Mammary epithelial cell (primary cell): ENCODE results near the gene CRTC2.

Experiments used
- EZH2 ChIP-seq: IDR thresholded peaks from 2 replicates; pipeline ENCODE4 v1.6.1; 2012; ENCODE audit warnings: low read length, inconsistent platforms, borderline replicate concordance
- TF ChIP-seq, protein P1 (sequence below), 2 donors: IDR thresholded peaks in 1 of 2; conservative IDR thresholded peaks in 1 of 2; 2 replicates each; pipeline ENCODE4 v1.5.1; 2011 to 2012; ENCODE audit warnings: inconsistent platforms in 2 of 2, low read length in 2 of 2, mild to moderate bottlenecking in 2 of 2, control low read depth in 1 of 2, low read depth in 1 of 2; ENCODE audit not compliant: insufficient read depth in 1 of 2; ENCODE audit errors: extremely low read depth in 1 of 2

GRCh38 chr1:153954826-153955225 is 3.6 kb downstream of the CRTC2 start:
- TF ChIP-seq, protein P1, sequence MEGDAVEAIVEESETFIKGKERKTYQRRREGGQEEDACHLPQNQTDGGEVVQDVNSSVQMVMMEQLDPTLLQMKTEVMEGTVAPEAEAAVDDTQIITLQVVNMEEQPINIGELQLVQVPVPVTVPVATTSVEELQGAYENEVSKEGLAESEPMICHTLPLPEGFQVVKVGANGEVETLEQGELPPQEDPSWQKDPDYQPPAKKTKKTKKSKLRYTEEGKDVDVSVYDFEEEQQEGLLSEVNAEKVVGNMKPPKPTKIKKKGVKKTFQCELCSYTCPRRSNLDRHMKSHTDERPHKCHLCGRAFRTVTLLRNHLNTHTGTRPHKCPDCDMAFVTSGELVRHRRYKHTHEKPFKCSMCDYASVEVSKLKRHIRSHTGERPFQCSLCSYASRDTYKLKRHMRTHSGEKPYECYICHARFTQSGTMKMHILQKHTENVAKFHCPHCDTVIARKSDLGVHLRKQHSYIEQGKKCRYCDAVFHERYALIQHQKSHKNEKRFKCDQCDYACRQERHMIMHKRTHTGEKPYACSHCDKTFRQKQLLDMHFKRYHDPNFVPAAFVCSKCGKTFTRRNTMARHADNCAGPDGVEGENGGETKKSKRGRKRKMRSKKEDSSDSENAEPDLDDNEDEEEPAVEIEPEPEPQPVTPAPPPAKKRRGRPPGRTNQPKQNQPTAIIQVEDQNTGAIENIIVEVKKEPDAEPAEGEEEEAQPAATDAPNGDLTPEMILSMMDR (conservative IDR thresholded peaks at IDR 0.05 in 1 of 2, IDR thresholded peaks at IDR 0.05 in 1 of 2; ENCODE audit: extremely low read depth in 1 of 2, insufficient read depth in 1 of 2, low read depth in 1 of 2, low read length in 2 of 2), result no peak
- no peak for TF ChIP-seq EZH2
